HepG2 (cell line): Measurements from ENCODE around the gene APOBEC3C. TPM values are rescaled to one million over a fixed set of nuclear protein-coding genes. Genes with fewer than 3 reads are reported as not detected.

ENCODE experiments used
- ATAC-seq: fragments of 200-7000 bp; cut with Tn5 transposase; 3 replicates; pipeline ENCODE4 v1.9.1; 2020; ENCODE audit warnings: mild to moderate bottlenecking, moderate library complexity
- BruUV-seq: library from RNA; stranded (reverse); fragments of 400-500 nt; replicated peaks from 2 replicates; lab custom pipeline; 2021; lab: Mats Ljungman, UMichigan
- CTCF ChIA-PET: fragments of 300-600 bp; formaldehyde crosslinking; extraction: SDS; loops from one replicate; lab custom pipeline; 2021; ENCODE audit warnings: low total read pairs, inconsistent platforms, low intra/inter-chr PET ratio; lab: Yijun Ruan, JAX
- POLR2A ChIA-PET: fragments of 350-600 bp; sonication (Branson Sonifier 250); formaldehyde crosslinking; loops from one replicate; lab custom pipeline; 2020; ENCODE audit warnings: antibody characterized with exemption, inconsistent platforms; lab: Yijun Ruan, JAX
- DNase-seq: peaks from one replicate; pipeline ENCODE4 v3.0.0-alpha.2; 2015; ENCODE audit warnings: low spot score
- FAIRE-seq: peaks from 3 replicates; lab custom pipeline; 2011; peaks lifted over from hg19 to GRCh38; lab: Jason Lieb, UNC
- H2AFZ ChIP-seq: one replicate; pipeline ENCODE4 v1.6.1; 2011; ENCODE audit warnings: low read length, inconsistent platforms
- H3K27ac ChIP-seq: fragments of 300-600 bp; 3 replicates; pipeline ENCODE4 v1.8.0; 2011; ENCODE audit warnings: mixed run types, mild to moderate bottlenecking, mixed read lengths, low read length, inconsistent platforms; ENCODE audit not compliant: insufficient read depth; ENCODE audit errors: extremely low read length
- H3K27me3 ChIP-seq, 2 experiments: fragments of 200-600 bp in 1 of 2; 2 replicates in 1 of 2; 3 replicates in 1 of 2; pipeline versions ENCODE4 v1.6.0 to v1.8.0; 2011; ENCODE audit warnings: low read length in 2 of 2, mild to moderate bottlenecking in 2 of 2, moderate library complexity in 2 of 2, inconsistent platforms in 1 of 2; ENCODE audit not compliant: insufficient read depth in 2 of 2, control insufficient read depth in 1 of 2
- H3K36me3 ChIP-seq, 2 experiments: fragments of 200-600 bp in 1 of 2; replicated peaks in 1 of 2; 2 replicates in 1 of 2; 3 replicates in 1 of 2; pipeline versions ENCODE4 v1.5.1 to v1.8.0; 2011; ENCODE audit warnings: low read length in 2 of 2, inconsistent platforms in 1 of 2; ENCODE audit not compliant: insufficient read depth in 2 of 2, control insufficient read depth in 1 of 2
- H3K4me1 ChIP-seq: 2 replicates; pipeline ENCODE4 v1.5.1; 2012; ENCODE audit warnings: low read length, inconsistent platforms; ENCODE audit not compliant: insufficient read depth
- H3K4me2 ChIP-seq: 2 replicates; pipeline ENCODE4 v1.6.0; 2011; ENCODE audit warnings: low read depth, low read length, inconsistent platforms
- H3K4me3 ChIP-seq, 3 experiments: fragments of 200-600 bp in 1 of 3; sonication (generic), shearing (Covaris generic) in 1 of 3; replicated peaks in 1 of 3; 2 replicates each; pipeline ENCODE4 v1.5.1; 2011 to 2016; ENCODE audit warnings: low read length in 3 of 3, inconsistent platforms in 2 of 3, low read depth in 2 of 3, mild to moderate bottlenecking in 2 of 3, control low read depth in 1 of 3, mixed read lengths in 1 of 3; ENCODE audit not compliant: insufficient read depth in 1 of 3
- H3K79me2 ChIP-seq: one replicate; pipeline ENCODE4 v1.6.1; 2011; ENCODE audit warnings: low read length, inconsistent platforms; ENCODE audit not compliant: insufficient read depth
- H3K9ac ChIP-seq: 2 replicates; pipeline ENCODE4 v1.6.0; 2011; ENCODE audit warnings: mild to moderate bottlenecking, low read depth, low read length, inconsistent platforms; ENCODE audit not compliant: insufficient read depth
- H3K9me3 ChIP-seq: 2 replicates; pipeline ENCODE4 v1.5.1; 2012; ENCODE audit warnings: mild to moderate bottlenecking, low read length
- H4K20me1 ChIP-seq: 2 replicates; pipeline ENCODE4 v1.6.0; 2011; ENCODE audit warnings: inconsistent platforms, mild to moderate bottlenecking, low read length, moderate library complexity; ENCODE audit not compliant: insufficient read depth
- ARID3A ChIP-seq: IDR thresholded peaks from 2 replicates; pipeline ENCODE4 v1.6.1; 2012; ENCODE audit warnings: low read depth, low read length, improper control_type of control experiment
- CHD4 ChIP-seq: fragments of 200-600 bp; sonication (generic); IDR thresholded peaks from 2 replicates; pipeline ENCODE4 v1.7.0; 2017; ENCODE audit warnings: mild to moderate bottlenecking, low read length, borderline replicate concordance
- HNF4A ChIP-seq: sonication (generic); formaldehyde crosslinking; IDR thresholded peaks from 2 replicates; pipeline ENCODE4 v1.4.0; 2020; ENCODE audit warnings: missing genetic modification reagents
- HNRNPLL ChIP-seq: fragments of 200-400 bp; formaldehyde crosslinking; IDR thresholded peaks from 2 replicates; pipeline ENCODE4 v1.6.1; 2017; ENCODE audit warnings: mild to moderate bottlenecking, low read depth, low read length; ENCODE audit not compliant: poor library complexity, severe bottlenecking
- IRF2 ChIP-seq: IDR thresholded peaks from 2 replicates; pipeline ENCODE4 v1.6.1; 2018; ENCODE audit warnings: missing genetic modification reagents, missing compliant biosample characterization
- KLF16 ChIP-seq, 2 experiments: sonication (generic) in 1 of 2; formaldehyde crosslinking in 1 of 2; IDR thresholded peaks; 2 replicates each; pipeline versions ENCODE4 v1.6.1 to v1.8.0; 2016 to 2023; ENCODE audit warnings: missing genetic modification reagents in 2 of 2, missing compliant biosample characterization in 1 of 2
- NFKBIZ ChIP-seq: IDR thresholded peaks from 2 replicates; pipeline ENCODE4 v1.6.1; 2018; ENCODE audit warnings: missing genetic modification reagents, missing compliant biosample characterization
- NPAS2 ChIP-seq: sonication (generic); formaldehyde crosslinking; IDR thresholded peaks from 2 replicates; pipeline ENCODE4 v1.8.0; 2022; ENCODE audit warnings: mild to moderate bottlenecking, missing genetic modification reagents, borderline replicate concordance
- POLR2A ChIP-seq, 2 experiments: IDR thresholded peaks; 2 replicates each; pipeline ENCODE4 v1.6.1; 2011; ENCODE audit warnings: low read depth in 2 of 2, low read length in 2 of 2, mild to moderate bottlenecking in 1 of 2, moderate library complexity in 1 of 2; ENCODE audit not compliant: insufficient read depth in 1 of 2
- PRPF4 ChIP-seq: fragments of 200-400 bp; formaldehyde crosslinking; IDR thresholded peaks from 2 replicates; pipeline ENCODE4 v1.6.1; 2016; ENCODE audit warnings: low read length, low read depth; ENCODE audit not compliant: poor library complexity, severe bottlenecking
- RARA ChIP-seq: IDR thresholded peaks from 2 replicates; pipeline ENCODE4 v1.6.1; 2016; ENCODE audit warnings: missing genetic modification reagents, missing compliant biosample characterization
- RNF219 ChIP-seq: sonication (generic); formaldehyde crosslinking; IDR thresholded peaks from 2 replicates; pipeline ENCODE4 v1.5.0; 2020; ENCODE audit warnings: mild to moderate bottlenecking, missing genetic modification reagents
- RORA ChIP-seq: sonication (generic); formaldehyde crosslinking; IDR thresholded peaks from 2 replicates; pipeline ENCODE4 v1.5.0; 2020; ENCODE audit warnings: mild to moderate bottlenecking, missing genetic modification reagents, moderate library complexity
- SMARCE1 ChIP-seq: fragments of 450-650 bp; IDR thresholded peaks from 2 replicates; pipeline ENCODE4 v1.6.1; 2017; ENCODE audit warnings: borderline replicate concordance
- TBL1XR1 ChIP-seq: fragments of 150-350 bp; IDR thresholded peaks from 2 replicates; pipeline ENCODE4 v1.6.1; 2014; ENCODE audit warnings: borderline replicate concordance, low read length; ENCODE audit not compliant: partially characterized antibody
- ZBTB7B ChIP-seq: sonication (generic); formaldehyde crosslinking; IDR thresholded peaks from 2 replicates; pipeline ENCODE4 v1.4.0; 2020; ENCODE audit warnings: missing genetic modification reagents
- ZMYM4 ChIP-seq: sonication (generic); formaldehyde crosslinking; IDR thresholded peaks from 2 replicates; pipeline ENCODE4 v1.8.1; 2023; ENCODE audit warnings: mild to moderate bottlenecking, missing genetic modification reagents
- ZNF44 ChIP-seq: sonication (generic); formaldehyde crosslinking; IDR thresholded peaks from 2 replicates; pipeline ENCODE4 v1.5.1; 2020; ENCODE audit warnings: mild to moderate bottlenecking, missing genetic modification reagents
- ZNF746 ChIP-seq: sonication (generic); formaldehyde crosslinking; IDR thresholded peaks from 2 replicates; pipeline ENCODE4 v1.8.0; 2022; ENCODE audit warnings: mild to moderate bottlenecking, missing genetic modification reagents
- ZNF839 ChIP-seq: sonication (generic); formaldehyde crosslinking; IDR thresholded peaks from 2 replicates; pipeline ENCODE4 v1.4.0; 2020; ENCODE audit warnings: missing genetic modification reagents, mild to moderate bottlenecking, borderline replicate concordance
- ZSCAN29 ChIP-seq: sonication (generic); formaldehyde crosslinking; conservative IDR thresholded peaks from 2 replicates; pipeline ENCODE4 v1.4.0; 2020; ENCODE audit warnings: mild to moderate bottlenecking, missing genetic modification reagents
- WGBS: methylation state at CpG from one replicate; pipeline ENCODE4 v1.1.6; 2017; ENCODE audit warnings: low lambda C conversion rate; 5-methylcytosine and 5-hydroxymethylcytosine counted together
- in situ Hi-C: cut with HindIII; loops from 2 replicates; pipeline ENCODE4 v1.10.0; 2017; ENCODE audit warnings: low pct_unique_long_range_greater_than_20kb; ENCODE audit not compliant: extremely low pct_ligation_motif_present
- intact Hi-C: fragments of 100-400 bp; cut with micrococcal nuclease; formaldehyde crosslinking; loops from one replicate; pipeline ENCODE4 v1.10.0; 2022; ENCODE audit not compliant: unreplicated experiment
- polyA plus RNA-seq, 8 experiments: library from polyadenylated mRNA; depleted of rRNA in 3 of 8; stranded (reverse) in 7 of 8; unstranded in 1 of 8; fragments of >200 nt; fragmentation: Illumina TruSeq in 4 of 8; extraction: Trizol in 4 of 8; gene quantifications; 2 replicates each; pipeline versions ENCODE4 v1.2.1 to v1.2.3, GENCODE V29; 2011 to 2016; ENCODE audit warnings: low read depth in 4 of 8, missing spikeins in 1 of 8, mixed read lengths in 1 of 8; ENCODE audit not compliant: insufficient read depth in 1 of 8
- total RNA-seq, 5 experiments: library from RNA; depleted of rRNA; stranded (reverse); fragments of >200 nt; fragmentation: Illumina TruSeq; extraction: Trizol; gene quantifications; 2 replicates each; pipeline ENCODE4 v1.2.3, GENCODE V29; 2016; ENCODE audit warnings: low read depth in 1 of 5

Gene APOBEC3C
- total and polyA plus RNA-seq, 2 of the 13 experiments (the other 11 are each of a cell fraction or from before 2014, with no cell fraction given): 8.9 to 27.6 TPM

GRCh38 chr22:39040538-39041296, 26.7 kb downstream of the APOBEC3C start, which contains the start of gene APOBEC3F (continued):
- 0 out of 2 replicates have a peak, but pooled peaks have one; percentile 4 for TF ChIP-seq RARA (CRISPR knock-in tag)
- TF ChIP-seq ZBTB7B: peak; percentile 75
- TF ChIP-seq POLR2A (IDR thresholded peaks at IDR 0.05; ENCODE audit: insufficient read depth in 1 of 2, low read depth in 2 of 2, low read length in 2 of 2): peak; percentile 43 to 45; a peak in 2 of 4 replicates
- 0 out of 2 replicates have a peak, but pooled peaks have one; percentile 19 for TF ChIP-seq IRF2 (CRISPR knock-in tag)
- TF ChIP-seq KLF16 (CRISPR knock-in tag; IDR thresholded peaks at IDR 0.05): 0 out of 4 replicates have a peak, but pooled peaks of 1 of the 2 experiments have one; percentile 23

- WGBS: 100% methylated on average over 6 of the region's 7 CpGs
- BruUV-seq: TSS peak; percentile 69
- H3K4me1 ChIP-seq: peaks cover 33% of the 10 kb centered on the region
- no peaks in the 10 kb centered on the region for H3K36me3 ChIP-seq
- FAIRE-seq (no peak), DNase-seq (no peak), ATAC-seq (no peak)
- no peak for TF ChIP-seq NFKBIZ (CRISPR knock-in tag)
- no peak for TF ChIP-seq SMARCE1
- no peak for TF ChIP-seq PRPF4
- TF ChIP-seq TBL1XR1: no peak
- TF ChIP-seq ZNF746 (CRISPR knock-in tag): no peak
- no peak for TF ChIP-seq ZNF839 (CRISPR knock-in tag)
- no peak for TF ChIP-seq RNF219 (CRISPR knock-in tag)
- TF ChIP-seq NPAS2: no peak
- TF ChIP-seq ARID3A: no peak
- no peak for TF ChIP-seq CHD4
- no peak for TF ChIP-seq HNRNPLL
- no peak for TF ChIP-seq ZMYM4 (CRISPR knock-in tag)
- no peak for TF ChIP-seq HNF4A (CRISPR knock-in tag)
- TF ChIP-seq ZNF44 (CRISPR knock-in tag): no peak
- no peak for TF ChIP-seq ZSCAN29 (CRISPR knock-in tag)
- TF ChIP-seq RORA (CRISPR knock-in tag): no peak
- no peaks in the 10 kb centered on the region for H4K20me1 ChIP-seq
- peak overlapping the region; percentile 78; the same call in 1 of the 2 replicates for H3K4me2 ChIP-seq
- in situ Hi-C loops: no loop called here
- H3K4me3 ChIP-seq: no peak overlapping the region
- H3K9ac ChIP-seq: no peak overlapping the region
- peaks cover 2% of the 10 kb centered on the region for H3K79me2 ChIP-seq
- POLR2A ChIA-PET: no interaction called here
- no peaks in the 10 kb centered on the region for H3K9me3 ChIP-seq
- intact Hi-C loops: no loop called here
- H2AFZ ChIP-seq: no peak overlapping the region
- H3K27me3 ChIP-seq: no peaks in the 10 kb centered on the region
- no peak overlapping the region for H3K27ac ChIP-seq
- CTCF ChIA-PET: no interaction called here
Measured at GRCh38 chr22:39041908-39042307, 27.9 kb downstream of the APOBEC3C start.
